Kidney (tissue), 14 donors: Measurements from ENCODE around the gene LSAMP. TPM values are rescaled to one million over a fixed set of nuclear protein-coding genes. Genes with fewer than 3 reads are reported as not detected.

Experiments
- DNase-seq, 5 donors: peaks; one replicate each; pipeline ENCODE4 v3.0.0-alpha.2; 2013 to 2020
- FAIRE-seq: peaks from 2 replicates; lab custom pipeline; 2012; peaks lifted over from hg19 to GRCh38; lab: Jason Lieb, UNC
- H3K27ac ChIP-seq, 2 donors: one replicate each; pipeline ENCODE4 v1.7.0; 2013; ENCODE audit warnings: low read depth in 2 of 2, low read length in 2 of 2, inconsistent platforms in 1 of 2
- H3K27me3 ChIP-seq: one replicate; pipeline ENCODE4 v1.7.1; 2013; ENCODE audit warnings: low read length, inconsistent platforms; ENCODE audit not compliant: control insufficient read depth, insufficient read depth
- H3K36me3 ChIP-seq, 3 donors: one replicate each; pipeline versions ENCODE4 v1.7.0 to v1.7.1; 2013; ENCODE audit warnings: low read length in 3 of 3, control low read depth in 1 of 3, inconsistent platforms in 1 of 3; ENCODE audit not compliant: insufficient read depth in 3 of 3, control insufficient read depth in 2 of 3
- H3K4me1 ChIP-seq, 3 donors: one replicate each; pipeline versions ENCODE4 v1.7.0 to v1.7.1; 2013; ENCODE audit warnings: low read length in 3 of 3, inconsistent platforms in 1 of 3, low read depth in 1 of 3; ENCODE audit not compliant: control insufficient read depth in 2 of 3, insufficient read depth in 2 of 3
- H3K4me3 ChIP-seq, 3 donors: one replicate each; pipeline versions ENCODE4 v1.7.0 to v1.8.1; 2013; ENCODE audit warnings: low read length in 3 of 3, control low read depth in 1 of 3, inconsistent platforms in 1 of 3
- H3K9ac ChIP-seq, 3 donors: one replicate each; pipeline versions ENCODE4 v1.7.0 to v1.7.1; 2013; ENCODE audit warnings: low read length in 3 of 3, control low read depth in 1 of 3, inconsistent platforms in 1 of 3
- H3K9me3 ChIP-seq, 3 donors: one replicate each; pipeline versions ENCODE4 v1.7.0 to v1.7.1; 2013; ENCODE audit warnings: low read length in 3 of 3, control low read depth in 1 of 3, inconsistent platforms in 1 of 3; ENCODE audit not compliant: control insufficient read depth in 2 of 3, insufficient read depth in 1 of 3
- intact Hi-C: fragments of 100-400 bp; cut with DNase I; formaldehyde crosslinking; loops from one replicate; pipeline ENCODE4 v1.11.1; 2022
- polyA plus RNA-seq: library from polyadenylated mRNA; stranded (reverse); fragments of 350-450 nt; fragmentation: Illumina TruSeq; extraction: RNeasy Lipid Tissue Mini Kit (QIAGEN cat#74804); gene quantifications from one replicate; pipeline ENCODE4 v1.2.3, GENCODE V29; 2014; ENCODE audit warnings: low read depth, low replicate concordance; ENCODE audit not compliant: insufficient read depth
- total RNA-seq: library from RNA; stranded (reverse); fragmentation: NEBNext Ultra II Directional; extraction: Animal tissue kit (Norgen Biotek cat#: 25700); gene quantifications from one replicate; pipeline ENCODE4 v1.2.1, GENCODE V29; 2021
- TF ChIP-seq, protein P1 (sequence below): IDR thresholded peaks from 3 replicates; pipeline ENCODE4 v1.5.1; 2012; ENCODE audit warnings: mild to moderate bottlenecking, moderate library complexity, borderline replicate concordance; ENCODE audit not compliant: insufficient read depth; ENCODE audit errors: extremely low read depth
- donor health status: control.
- donor health status: control.
- donor health status: control.
- donor health status: control.
- donor health status: control.
- donor health status: DM: yes; HTN: yes; CAD: no.
- donor health status: Normal renal cell carcinoma (clear cell type).

The LSAMP gene
- total and polyA plus RNA-seq, 2 donors from 2014 or later = 1.4 to 3.5 TPM

DNA sequence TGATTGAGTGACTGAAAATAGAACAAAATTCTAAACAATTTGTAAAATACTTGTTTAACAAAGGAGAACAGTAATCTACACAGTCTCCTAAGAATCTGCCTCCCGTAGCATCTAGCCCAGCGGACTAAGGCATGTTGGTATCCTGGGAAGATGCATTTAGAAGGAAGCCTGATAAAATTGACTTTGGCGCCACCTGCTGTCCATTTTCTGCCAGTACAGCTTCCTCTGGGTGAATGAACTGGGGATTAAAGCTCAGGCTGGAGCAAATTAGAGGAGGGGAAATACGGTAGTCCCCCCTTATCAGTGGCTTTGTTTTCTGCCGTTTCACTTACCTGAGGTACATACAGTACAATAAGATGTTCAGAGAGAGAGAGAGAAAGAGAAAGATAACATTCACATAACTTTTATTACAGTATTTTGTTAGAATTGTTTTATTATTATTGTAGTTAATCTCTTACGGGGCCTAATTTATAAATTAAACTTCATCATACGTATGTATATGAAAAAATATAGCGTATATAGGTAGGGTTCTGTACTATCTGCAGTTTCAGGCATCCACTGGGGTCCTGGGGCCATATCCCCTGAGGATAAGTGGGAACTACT, 630.4 kb downstream of the LSAMP start:
- Histone ChIP-seq H3K4me1 (no peaks in the 10 kb centered on the region), H3K36me3 (no peaks in the 10 kb centered on the region), H3K9ac (no peak overlapping the region), H3K27me3 (no peaks in the 10 kb centered on the region), H3K4me3 (no peak overlapping the region), H3K9me3 (no peaks in the 10 kb centered on the region), H3K27ac (no peak overlapping the region)
- peak; percentile 72 to 88 (median 79) for DNase-seq
- intact Hi-C loops = no loop called here
- FAIRE-seq = peak; percentile 58
- TF ChIP-seq, protein P1, sequence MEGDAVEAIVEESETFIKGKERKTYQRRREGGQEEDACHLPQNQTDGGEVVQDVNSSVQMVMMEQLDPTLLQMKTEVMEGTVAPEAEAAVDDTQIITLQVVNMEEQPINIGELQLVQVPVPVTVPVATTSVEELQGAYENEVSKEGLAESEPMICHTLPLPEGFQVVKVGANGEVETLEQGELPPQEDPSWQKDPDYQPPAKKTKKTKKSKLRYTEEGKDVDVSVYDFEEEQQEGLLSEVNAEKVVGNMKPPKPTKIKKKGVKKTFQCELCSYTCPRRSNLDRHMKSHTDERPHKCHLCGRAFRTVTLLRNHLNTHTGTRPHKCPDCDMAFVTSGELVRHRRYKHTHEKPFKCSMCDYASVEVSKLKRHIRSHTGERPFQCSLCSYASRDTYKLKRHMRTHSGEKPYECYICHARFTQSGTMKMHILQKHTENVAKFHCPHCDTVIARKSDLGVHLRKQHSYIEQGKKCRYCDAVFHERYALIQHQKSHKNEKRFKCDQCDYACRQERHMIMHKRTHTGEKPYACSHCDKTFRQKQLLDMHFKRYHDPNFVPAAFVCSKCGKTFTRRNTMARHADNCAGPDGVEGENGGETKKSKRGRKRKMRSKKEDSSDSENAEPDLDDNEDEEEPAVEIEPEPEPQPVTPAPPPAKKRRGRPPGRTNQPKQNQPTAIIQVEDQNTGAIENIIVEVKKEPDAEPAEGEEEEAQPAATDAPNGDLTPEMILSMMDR = peak; percentile 85

DNA sequence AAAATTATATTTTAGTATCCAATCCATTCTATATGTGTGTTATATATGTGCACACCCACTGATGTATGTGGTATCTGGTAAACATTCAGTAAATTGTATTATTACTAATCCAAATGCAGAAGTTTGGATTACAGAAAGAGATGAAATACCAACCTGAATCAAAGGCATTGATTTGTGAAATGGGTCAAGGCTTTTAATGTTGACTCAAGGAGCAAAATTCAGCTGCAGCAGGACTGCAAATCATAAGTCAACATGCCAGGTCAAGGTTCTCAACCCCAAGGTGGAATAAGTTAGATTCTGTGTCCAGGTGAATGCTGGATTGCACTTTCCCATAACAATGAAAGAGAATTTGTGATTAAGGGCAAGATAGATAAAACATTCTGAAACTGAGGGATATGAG, 631.3 kb downstream of the LSAMP start:
- Histone ChIP-seq H3K9ac (no peak overlapping the region), H3K4me3 (no peak overlapping the region), H3K27me3 (no peaks in the 10 kb centered on the region), H3K27ac (no peak overlapping the region), H3K9me3 (no peaks in the 10 kb centered on the region), H3K36me3 (no peaks in the 10 kb centered on the region), H3K4me1 (no peaks in the 10 kb centered on the region)
- TF ChIP-seq, protein P1 = no peak
- intact Hi-C loops = no loop called here
- DNase-seq = no peak
- no peak for FAIRE-seq

DNA sequence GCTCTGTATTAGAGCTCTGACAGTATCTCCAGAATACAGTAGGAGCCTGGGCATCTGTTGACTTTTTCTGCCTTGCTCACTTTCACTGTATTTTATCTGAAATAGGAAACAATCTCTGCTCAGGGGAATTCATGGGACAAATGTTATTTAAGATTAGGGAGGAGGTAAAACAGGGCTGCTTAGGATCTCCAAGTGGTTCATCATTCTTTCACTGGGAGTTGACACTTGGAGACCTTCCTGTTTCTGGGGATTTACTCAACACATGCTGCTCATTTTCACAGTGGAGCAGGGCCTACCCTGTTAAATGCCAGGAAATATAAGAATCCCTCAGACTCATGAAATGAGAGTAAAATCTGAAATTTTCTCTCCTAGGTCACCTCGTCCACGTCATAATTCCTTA, 636.5 kb downstream of the LSAMP start:
- Histone ChIP-seq H3K36me3 (no peaks in the 10 kb centered on the region), H3K9me3 (no peaks in the 10 kb centered on the region), H3K4me3 (no peak overlapping the region), H3K27me3 (no peaks in the 10 kb centered on the region), H3K4me1 (peaks cover 0 to 4% (median 0%) of the 10 kb centered on the region in 3 donors), H3K9ac (no peak overlapping the region), H3K27ac (no peak overlapping the region)
- FAIRE-seq (no peak), DNase-seq (no peak)
- intact Hi-C loops = no loop called here
- TF ChIP-seq, protein P1 = no peak

DNA sequence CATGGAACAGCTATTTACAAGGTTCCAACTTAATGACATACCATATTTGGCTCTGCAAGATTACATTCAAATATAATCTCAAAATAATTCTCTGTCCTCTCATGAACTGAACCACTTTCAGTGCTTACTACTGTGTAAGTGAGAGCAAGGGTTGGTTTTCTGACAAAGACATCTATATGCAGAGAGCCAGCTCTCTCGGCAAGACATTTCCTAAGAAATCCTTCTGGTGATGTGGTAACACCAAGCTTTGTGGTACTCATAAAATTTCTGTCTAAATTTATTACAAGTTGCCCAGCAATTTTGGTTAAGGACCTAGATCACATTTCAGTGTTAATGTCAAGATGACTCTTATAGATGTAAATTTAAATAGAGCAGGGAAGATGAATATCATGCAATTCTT, 637.0 kb downstream of the LSAMP start:
- H3K9ac ChIP-seq = no peak overlapping the region
- TF ChIP-seq, protein P1 = no peak
- H3K27ac ChIP-seq = no peak overlapping the region
- no peak for DNase-seq
- H3K4me3 ChIP-seq = no peak overlapping the region
- FAIRE-seq = no peak
- no peaks in the 10 kb centered on the region for H3K9me3 ChIP-seq
- intact Hi-C loops = no loop called here
- H3K27me3 ChIP-seq = no peaks in the 10 kb centered on the region
- H3K4me1 ChIP-seq = peaks cover 0 to 4% (median 0%) of the 10 kb centered on the region in 3 donors
- H3K36me3 ChIP-seq = no peaks in the 10 kb centered on the region
